ENCODE results near the gene GRIK5.
A peak's percentile ranks its signal among the peaks of the same experiment; 100 is the strongest.
"Not testable (repeated sequence)": the region's sequence is repeated elsewhere in the genome, so short reads cannot be mapped to it uniquely, and the experiment has no call there.

Gene GRIK5

DNA sequence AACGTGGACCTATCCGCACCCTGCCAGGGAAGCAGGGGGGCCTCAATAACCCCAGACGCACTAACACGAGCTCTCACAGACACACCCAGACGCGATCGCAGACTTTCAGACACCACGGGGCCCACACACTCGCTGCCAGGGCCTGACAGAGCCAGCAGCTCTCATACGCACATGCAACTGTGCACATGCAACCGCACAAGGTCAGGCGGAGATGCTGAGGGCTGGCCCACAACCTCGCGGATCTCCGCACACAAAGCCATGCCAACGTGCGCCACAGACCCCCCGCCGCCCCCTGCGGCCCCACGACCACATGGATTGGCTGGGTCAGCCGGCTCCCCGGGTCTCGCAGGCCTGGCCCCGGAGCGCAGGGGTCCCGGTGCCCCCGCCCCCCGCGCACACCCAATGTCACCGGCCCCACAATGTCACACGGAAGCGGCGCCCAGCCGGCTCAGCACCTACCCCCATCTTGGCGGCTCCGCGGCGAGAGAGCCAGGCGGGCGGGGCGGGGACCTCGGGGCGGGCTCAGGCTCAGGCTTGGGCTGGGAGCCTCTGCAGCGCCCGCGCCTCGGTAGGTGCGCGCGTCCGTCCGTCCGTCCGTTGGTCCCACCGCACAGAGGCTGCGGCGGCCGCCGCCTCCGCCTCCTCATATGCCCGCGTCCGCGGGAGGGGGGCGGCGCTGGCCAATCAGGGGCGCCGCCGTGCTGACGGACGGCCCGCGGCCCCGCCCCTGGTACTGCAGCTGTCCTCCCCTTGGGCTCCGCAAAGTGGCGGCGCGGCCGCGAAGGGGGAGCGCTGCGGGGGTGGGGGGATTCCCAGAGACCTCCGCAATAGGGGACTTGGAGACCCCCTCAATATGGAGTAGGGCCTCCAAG is 76.2 kb downstream of the GRIK5 start, which contains the start of gene ATP1A3:
Gene ATP1A3, minus strand, starts transcription at position 619 of the 872 bp plus-strand sequence. Its CDS starts 154 bp downstream, at position 465.
- no peak within 1 kb of the TSS for H3K27ac ChIP-seq
- DNase-seq (ENCODE audit: low read depth, low spot score), result no peak
- no peaks in the 10 kb centered on the region for H3K36me3 ChIP-seq (ENCODE audit: insufficient read depth, low read length)
- TF ChIP-seq POLR2AphosphoS5 (IDR thresholded peaks at IDR 0.05; ENCODE audit: borderline replicate concordance, low read depth, low read length) (no peak), FOXP2 (optimal IDR thresholded peaks at IDR 0.05; ENCODE audit: control extremely low read depth, extremely low read length, insufficient read depth) (no peak), EZH2 (IDR thresholded peaks at IDR 0.05) (no peak)
- peak within 1 kb of the TSS; percentile 57 for H3K9ac ChIP-seq (ENCODE audit: insufficient read length)
- no peaks in the 10 kb centered on the region for H3K9me3 ChIP-seq (ENCODE audit: low read depth, low read length)
- H3K4me3 ChIP-seq, result peak within 1 kb of the TSS; percentile 85

DNA sequence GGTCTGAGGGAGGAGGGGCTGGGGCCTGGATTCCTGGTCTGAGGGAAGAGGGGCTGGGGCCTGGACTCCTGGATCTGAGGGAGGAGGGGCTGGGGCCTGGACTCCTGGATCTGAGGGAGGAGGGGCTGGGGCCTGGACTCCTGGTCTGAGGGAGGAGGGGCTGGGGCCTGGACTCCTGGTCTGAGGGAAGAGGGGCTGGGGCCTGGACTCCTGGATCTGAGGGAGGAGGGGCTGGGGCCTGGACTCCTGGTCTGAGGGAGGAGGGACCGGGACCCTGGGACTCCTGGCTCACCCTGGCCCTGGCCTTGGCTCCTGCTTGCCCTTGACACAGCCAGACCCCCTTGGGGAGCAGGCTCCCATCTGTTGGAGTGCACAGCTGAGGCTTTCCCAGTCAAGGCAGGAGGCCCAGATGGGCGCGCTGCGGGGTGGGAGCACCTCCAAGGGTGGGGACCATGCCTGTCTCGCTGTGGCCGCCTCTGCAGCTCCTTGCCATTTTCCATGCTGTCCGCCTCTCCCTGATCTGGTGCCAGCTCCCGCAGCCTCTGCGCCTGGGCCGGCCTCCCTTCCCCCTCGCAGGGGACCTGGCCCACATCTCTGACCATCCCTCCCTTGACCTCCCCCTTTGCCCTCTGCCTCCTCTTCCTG is 78.0 kb downstream of the GRIK5 start:
- not testable (repeated sequence) for H3K9ac ChIP-seq (ENCODE audit: insufficient read length); H3K4me3 ChIP-seq; H3K9me3 ChIP-seq (ENCODE audit: low read depth, low read length); DNase-seq (ENCODE audit: low read depth, low spot score); H3K36me3 ChIP-seq (ENCODE audit: insufficient read depth, low read length); H3K27ac ChIP-seq

DNA sequence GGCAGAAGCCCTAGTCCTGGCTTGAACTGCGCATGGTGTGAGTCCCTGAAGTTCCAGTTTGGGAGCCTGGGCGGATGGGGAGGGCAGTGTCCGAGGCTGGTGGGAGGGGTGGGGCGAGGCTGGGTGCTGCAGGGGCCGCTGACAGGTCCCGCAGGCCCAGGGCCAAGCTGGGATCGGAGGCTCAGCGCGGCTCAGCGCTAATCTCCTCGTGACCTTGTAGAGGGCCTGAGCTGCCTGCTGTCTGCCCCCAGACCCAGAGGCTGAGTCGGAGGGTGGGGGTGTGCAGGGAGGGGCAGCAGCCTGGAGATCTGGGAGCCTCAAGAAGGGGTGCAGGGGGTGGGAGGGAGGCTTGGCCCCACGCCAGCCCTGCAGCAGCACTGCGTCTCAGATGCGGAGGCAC is 79.0 kb downstream of the GRIK5 start:
- H3K27ac ChIP-seq, result no peak overlapping the region
- TF ChIP-seq EZH2 (IDR thresholded peaks at IDR 0.05) (no peak), FOXP2 (optimal IDR thresholded peaks at IDR 0.05; ENCODE audit: control extremely low read depth, extremely low read length, insufficient read depth) (no peak), POLR2AphosphoS5 (IDR thresholded peaks at IDR 0.05; ENCODE audit: borderline replicate concordance, low read depth, low read length) (no peak)
- no peak overlapping the region for H3K9ac ChIP-seq (ENCODE audit: insufficient read length)
- H3K4me3 ChIP-seq, result no peak overlapping the region
- DNase-seq (ENCODE audit: low read depth, low spot score), result no peak
- H3K9me3 ChIP-seq (ENCODE audit: low read depth, low read length), result no peaks in the 10 kb centered on the region
- no peaks in the 10 kb centered on the region for H3K36me3 ChIP-seq (ENCODE audit: insufficient read depth, low read length)

DNA sequence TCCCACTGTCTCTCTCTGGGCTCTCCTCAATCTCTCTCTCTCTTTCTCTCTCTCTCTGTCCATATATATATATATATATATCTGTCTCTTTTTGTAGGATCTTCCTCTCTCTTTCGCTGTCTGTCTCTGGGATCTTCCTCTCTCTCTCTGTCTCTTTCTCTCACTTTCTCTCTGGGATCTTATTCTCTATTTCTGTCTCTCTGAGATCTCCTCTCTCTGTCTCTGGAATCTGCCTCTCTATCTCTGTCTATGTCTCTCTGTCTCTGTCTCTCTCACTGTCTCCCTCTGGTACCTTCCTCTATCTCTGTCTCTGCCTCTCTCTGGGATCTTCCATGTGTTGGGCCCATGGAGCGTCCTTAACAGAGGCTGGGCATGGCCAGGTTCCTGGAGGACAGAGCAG is 79.4 kb downstream of the GRIK5 start:
- Histone ChIP-seq H3K9ac (ENCODE audit: insufficient read length) (no peak overlapping the region), H3K9me3 (ENCODE audit: low read depth, low read length) (no peaks in the 10 kb centered on the region), H3K36me3 (ENCODE audit: insufficient read depth, low read length) (no peaks in the 10 kb centered on the region), H3K4me3 (no peak overlapping the region), H3K27ac (no peak overlapping the region)
- TF ChIP-seq EZH2 (IDR thresholded peaks at IDR 0.05), result no peak
- no peak for TF ChIP-seq POLR2AphosphoS5 (IDR thresholded peaks at IDR 0.05; ENCODE audit: borderline replicate concordance, low read depth, low read length)
- no peak for TF ChIP-seq FOXP2 (optimal IDR thresholded peaks at IDR 0.05; ENCODE audit: control extremely low read depth, extremely low read length, insufficient read depth)
- DNase-seq (ENCODE audit: low read depth, low spot score), result no peak

DNA sequence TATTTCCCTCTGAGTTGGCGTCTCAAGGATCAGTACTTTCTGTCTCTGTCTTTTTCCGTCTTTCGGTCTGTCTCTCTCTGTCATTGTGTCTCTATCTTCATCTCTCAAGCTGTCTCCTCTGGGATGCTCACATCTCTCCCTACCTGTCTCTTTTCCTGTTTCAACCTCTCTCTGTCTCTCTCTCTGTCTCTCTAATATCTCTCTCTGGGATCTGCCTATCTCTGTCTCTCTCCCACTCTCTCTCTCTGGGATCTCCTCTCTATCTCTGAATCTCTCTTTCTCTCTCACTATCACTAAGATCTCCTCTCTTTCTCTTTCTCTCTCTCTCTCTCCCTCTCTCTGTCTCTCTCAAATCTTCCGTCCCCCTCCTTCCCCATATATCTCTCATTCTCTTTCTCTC is 80.0 kb downstream of the GRIK5 start:
- no peak overlapping the region for H3K4me3 ChIP-seq
- TF ChIP-seq POLR2AphosphoS5 (IDR thresholded peaks at IDR 0.05; ENCODE audit: borderline replicate concordance, low read depth, low read length) (no peak), EZH2 (IDR thresholded peaks at IDR 0.05) (no peak), FOXP2 (optimal IDR thresholded peaks at IDR 0.05; ENCODE audit: control extremely low read depth, extremely low read length, insufficient read depth) (no peak)
- H3K27ac ChIP-seq, result no peak overlapping the region
- H3K36me3 ChIP-seq (ENCODE audit: insufficient read depth, low read length), result no peaks in the 10 kb centered on the region
- DNase-seq (ENCODE audit: low read depth, low spot score), result no peak
- no peaks in the 10 kb centered on the region for H3K9me3 ChIP-seq (ENCODE audit: low read depth, low read length)
- no peak overlapping the region for H3K9ac ChIP-seq (ENCODE audit: insufficient read length)

DNA sequence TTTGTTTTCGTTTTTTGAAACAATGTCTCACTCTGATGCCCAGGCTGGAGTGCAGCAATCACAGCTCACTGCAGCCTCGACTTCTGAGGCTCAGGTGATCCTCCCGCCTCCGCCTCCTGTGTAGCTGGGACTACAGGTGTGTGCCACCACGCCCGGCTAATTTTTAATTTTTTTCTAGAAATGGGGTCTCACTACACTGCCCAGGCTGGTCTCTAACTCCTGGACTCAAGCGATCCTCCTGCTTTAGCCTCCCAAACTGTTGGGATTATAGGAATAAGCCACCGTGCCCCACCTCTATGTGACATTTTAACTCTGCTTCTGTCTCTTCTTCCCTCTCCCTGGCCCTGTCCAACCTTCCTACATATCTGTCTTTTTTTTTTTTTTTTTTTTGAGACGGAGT is 81.1 kb downstream of the GRIK5 start:
- H3K27ac ChIP-seq, result no peak overlapping the region
- H3K9me3 ChIP-seq (ENCODE audit: low read depth, low read length), result no peaks in the 10 kb centered on the region
- TF ChIP-seq POLR2AphosphoS5 (IDR thresholded peaks at IDR 0.05; ENCODE audit: borderline replicate concordance, low read depth, low read length) (no peak), FOXP2 (optimal IDR thresholded peaks at IDR 0.05; ENCODE audit: control extremely low read depth, extremely low read length, insufficient read depth) (no peak), EZH2 (IDR thresholded peaks at IDR 0.05) (no peak)
- DNase-seq (ENCODE audit: low read depth, low spot score), result no peak
- H3K36me3 ChIP-seq (ENCODE audit: insufficient read depth, low read length), result no peaks in the 10 kb centered on the region
- H3K4me3 ChIP-seq, result no peak overlapping the region
- no peak overlapping the region for H3K9ac ChIP-seq (ENCODE audit: insufficient read length)

DNA sequence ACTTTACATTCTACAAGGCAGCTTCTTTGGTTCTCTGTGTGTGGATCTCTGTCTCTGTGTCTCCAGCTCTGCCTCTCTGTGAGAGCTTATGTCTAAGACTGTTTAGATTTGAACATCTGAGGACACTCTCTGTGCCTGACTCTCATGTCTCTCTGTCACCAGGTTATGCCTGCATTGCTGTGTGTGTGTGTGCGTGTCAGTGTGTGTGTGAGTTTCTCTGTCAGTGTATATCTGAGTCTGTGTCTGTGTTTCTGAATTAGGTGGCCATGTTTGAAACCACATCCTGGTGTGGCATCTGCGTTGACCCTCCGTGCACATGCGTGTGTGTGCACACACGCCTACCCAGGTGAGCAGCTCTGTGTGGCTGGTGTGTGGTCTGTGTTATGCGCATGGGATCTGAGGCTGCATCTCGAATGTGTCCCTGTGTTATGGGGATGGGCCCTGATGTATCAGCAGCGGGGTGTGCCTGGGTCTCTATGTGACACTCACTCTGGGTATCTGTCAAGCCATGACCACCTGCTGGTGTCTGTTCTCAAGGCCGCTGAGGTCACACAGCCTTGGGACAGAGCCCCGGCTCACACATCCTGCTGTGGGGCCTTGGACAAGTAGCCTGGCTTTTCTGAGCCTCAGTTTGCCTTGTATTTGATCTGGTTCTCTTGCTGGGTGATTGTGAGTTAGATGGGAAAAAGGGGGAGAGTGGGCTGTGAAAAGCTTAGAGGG is 82.7 kb downstream of the GRIK5 start:
- no peak overlapping the region for H3K9ac ChIP-seq (ENCODE audit: insufficient read length)
- TF ChIP-seq FOXP2 (optimal IDR thresholded peaks at IDR 0.05; ENCODE audit: control extremely low read depth, extremely low read length, insufficient read depth), result no peak
- TF ChIP-seq POLR2AphosphoS5 (IDR thresholded peaks at IDR 0.05; ENCODE audit: borderline replicate concordance, low read depth, low read length), result no peak

DNA sequence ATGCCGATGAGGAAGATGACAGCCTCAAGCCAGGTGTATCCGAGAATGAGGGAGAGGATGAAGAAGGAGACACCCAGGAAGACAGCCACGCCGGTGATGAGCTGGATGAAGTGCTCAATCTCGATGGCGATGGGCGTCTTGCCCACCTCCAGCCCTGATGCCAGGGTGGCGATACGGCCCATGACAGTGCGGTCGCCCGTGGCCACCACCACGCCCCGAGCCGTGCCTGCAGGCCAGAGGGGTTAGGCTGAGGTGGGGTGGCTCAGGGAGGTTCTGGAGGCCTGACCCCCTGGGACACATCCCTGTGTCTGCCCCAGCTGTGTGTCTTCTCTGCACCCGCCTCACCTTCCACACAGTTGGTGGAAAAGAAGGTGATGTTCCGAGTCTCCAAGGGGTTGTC is 85.0 kb downstream of the GRIK5 start:
- no peak for TF ChIP-seq EZH2 (IDR thresholded peaks at IDR 0.05)
- TF ChIP-seq POLR2AphosphoS5 (IDR thresholded peaks at IDR 0.05; ENCODE audit: borderline replicate concordance, low read depth, low read length), result no peak
- TF ChIP-seq FOXP2 (optimal IDR thresholded peaks at IDR 0.05; ENCODE audit: control extremely low read depth, extremely low read length, insufficient read depth), result no peak
- Histone ChIP-seq H3K4me3 (no peak overlapping the region), H3K27ac (no peak overlapping the region), H3K36me3 (ENCODE audit: insufficient read depth, low read length) (no peaks in the 10 kb centered on the region), H3K9me3 (ENCODE audit: low read depth, low read length) (no peaks in the 10 kb centered on the region), H3K9ac (ENCODE audit: insufficient read length) (no peak overlapping the region)
- DNase-seq (ENCODE audit: low read depth, low spot score), result no peak

More for the DNA sequence above, 82.7 kb downstream of the GRIK5 start:
- no peaks in the 10 kb centered on the region for H3K36me3 ChIP-seq (ENCODE audit: insufficient read depth, low read length)
- no peak for DNase-seq (ENCODE audit: low read depth, low spot score)
- H3K27ac ChIP-seq, result no peak overlapping the region
- H3K9me3 ChIP-seq (ENCODE audit: low read depth, low read length), result no peaks in the 10 kb centered on the region
- no peak overlapping the region for H3K4me3 ChIP-seq
